SU-DHL-6 (cell line): ENCODE data around the gene ZNF804B.
"Not testable (repeated sequence)": the region's sequence is repeated elsewhere in the genome, so short reads cannot be mapped to it uniquely, and the experiment has no call there.

Experiments used
- H2AFZ ChIP-seq: fragments of 200-600 bp; sonication (generic); 2 replicates; pipeline ENCODE4 v1.6.1; 2014; ENCODE audit warnings: low read depth, mild to moderate bottlenecking, moderate library complexity, mixed read lengths, antibody characterized with exemption, low read length; ENCODE audit not compliant: severe bottlenecking
- H3F3A ChIP-seq: fragments of 200-600 bp; shearing (Covaris generic); 2 replicates; pipeline ENCODE4 v1.6.0; 2016; ENCODE audit warnings: antibody characterized with exemption, mild to moderate bottlenecking; ENCODE audit not compliant: insufficient read depth
- H3K27ac ChIP-seq: fragments of 200-600 bp; sonication (generic); 2 replicates; pipeline ENCODE4 v1.5.1; 2016; ENCODE audit warnings: low read depth, mild to moderate bottlenecking, low read length, moderate library complexity, mixed read lengths
- H3K27me3 ChIP-seq: fragments of 200-600 bp; sonication (generic), shearing (Covaris generic); 2 replicates; pipeline ENCODE4 v1.6.0; 2014; ENCODE audit warnings: mild to moderate bottlenecking, low read length
- H3K36me3 ChIP-seq: fragments of 200-600 bp; sonication (generic); 2 replicates; pipeline ENCODE4 v1.6.1; 2014; ENCODE audit warnings: mild to moderate bottlenecking, low read length, mixed read lengths
- H3K4me2 ChIP-seq: fragments of 300-600, 200-600 bp; shearing (Covaris generic), sonication (generic); 2 replicates; pipeline ENCODE4 v1.6.0; 2014; ENCODE audit warnings: low read length, low read depth, mild to moderate bottlenecking; ENCODE audit not compliant: poor library complexity, severe bottlenecking
- H3K4me3 ChIP-seq: fragments of 200-600 bp; sonication (generic); 2 replicates; pipeline ENCODE4 v1.5.1; 2014; ENCODE audit warnings: antibody characterized with exemption, low read length, mild to moderate bottlenecking, mixed read lengths; ENCODE audit not compliant: insufficient read depth, poor library complexity, severe bottlenecking
- H3K79me2 ChIP-seq: fragments of 200-600 bp; sonication (generic); 2 replicates; pipeline ENCODE4 v1.6.1; 2014; ENCODE audit warnings: mild to moderate bottlenecking, low read length, moderate library complexity; ENCODE audit not compliant: insufficient read depth
- H3K9ac ChIP-seq: fragments of 200-600 bp; sonication (generic); 2 replicates; pipeline ENCODE4 v1.7.0; 2014; ENCODE audit warnings: mild to moderate bottlenecking, low read length
- H3K9me2 ChIP-seq: fragments of 200-600 bp; sonication (generic); replicated peaks from 2 replicates; pipeline ENCODE4 v1.6.1; 2014; ENCODE audit warnings: low read length; ENCODE audit not compliant: insufficient read depth
- H3K9me3 ChIP-seq: fragments of 200-600 bp; sonication (generic); 2 replicates; pipeline ENCODE4 v1.6.1; 2014; ENCODE audit warnings: low read length, mixed read lengths; ENCODE audit not compliant: insufficient read depth
- H4K20me1 ChIP-seq: fragments of 200-600 bp; sonication (generic); 2 replicates; pipeline ENCODE4 v1.6.1; 2014; ENCODE audit warnings: low read depth, mild to moderate bottlenecking, antibody characterized with exemption, low read length, moderate library complexity, mixed read lengths
- EZH2phosphoT487 ChIP-seq: fragments of 200-600 bp; sonication (generic), shearing (Covaris generic); conservative IDR thresholded peaks from 2 replicates; pipeline ENCODE4 v1.6.1; 2018; ENCODE audit warnings: mild to moderate bottlenecking, antibody characterized with exemption, low read length, moderate library complexity, mixed read lengths
- TF ChIP-seq, protein P1 (sequence below): fragments of 200-600 bp; sonication (generic); IDR thresholded peaks from one replicate; pipeline ENCODE4 v1.5.1; 2017; ENCODE audit warnings: antibody characterized with exemption, mild to moderate bottlenecking, low read length, moderate library complexity; ENCODE audit not compliant: insufficient read depth, poor library complexity, severe bottlenecking

The ZNF804B gene

DNA sequence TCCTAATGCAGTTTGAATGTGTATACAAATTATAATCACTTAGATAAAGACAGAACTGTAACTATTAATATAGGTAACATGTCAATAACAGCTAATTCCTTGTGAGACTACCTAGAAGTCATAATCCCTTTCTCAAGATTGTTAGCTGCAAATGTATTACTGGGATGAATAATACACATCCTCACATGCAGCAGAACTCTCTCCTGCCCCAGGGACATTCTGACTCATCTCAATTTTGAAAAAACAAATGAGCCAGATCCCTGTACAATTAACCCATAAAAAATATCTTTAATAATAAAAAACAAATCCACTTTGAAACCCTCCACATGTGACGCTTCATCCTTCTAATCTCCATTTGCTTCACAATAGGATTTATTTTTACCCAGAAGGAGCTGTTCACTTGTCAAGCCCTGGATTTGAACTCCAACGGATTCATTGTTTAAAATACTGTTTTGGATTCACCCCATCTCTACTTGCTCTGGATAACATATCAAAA is 464.4 kb downstream of the ZNF804B start:
- Histone ChIP-seq H3K27ac (no peak overlapping the region), H3K36me3 (no peaks in the 10 kb centered on the region; the same call in 1 of the 2 replicates), H3F3A (no peaks in the 10 kb centered on the region), H3K79me2 (no peaks in the 10 kb centered on the region), H4K20me1 (no peaks in the 10 kb centered on the region), H2AFZ (no peak overlapping the region), H3K4me3 (no peak overlapping the region), H3K4me2 (no peak overlapping the region), H3K9me2 (no peaks in the 10 kb centered on the region), H3K9me3 (no peaks in the 10 kb centered on the region), H3K9ac (no peak overlapping the region), H3K27me3 (no peaks in the 10 kb centered on the region)
- TF ChIP-seq, protein P1, sequence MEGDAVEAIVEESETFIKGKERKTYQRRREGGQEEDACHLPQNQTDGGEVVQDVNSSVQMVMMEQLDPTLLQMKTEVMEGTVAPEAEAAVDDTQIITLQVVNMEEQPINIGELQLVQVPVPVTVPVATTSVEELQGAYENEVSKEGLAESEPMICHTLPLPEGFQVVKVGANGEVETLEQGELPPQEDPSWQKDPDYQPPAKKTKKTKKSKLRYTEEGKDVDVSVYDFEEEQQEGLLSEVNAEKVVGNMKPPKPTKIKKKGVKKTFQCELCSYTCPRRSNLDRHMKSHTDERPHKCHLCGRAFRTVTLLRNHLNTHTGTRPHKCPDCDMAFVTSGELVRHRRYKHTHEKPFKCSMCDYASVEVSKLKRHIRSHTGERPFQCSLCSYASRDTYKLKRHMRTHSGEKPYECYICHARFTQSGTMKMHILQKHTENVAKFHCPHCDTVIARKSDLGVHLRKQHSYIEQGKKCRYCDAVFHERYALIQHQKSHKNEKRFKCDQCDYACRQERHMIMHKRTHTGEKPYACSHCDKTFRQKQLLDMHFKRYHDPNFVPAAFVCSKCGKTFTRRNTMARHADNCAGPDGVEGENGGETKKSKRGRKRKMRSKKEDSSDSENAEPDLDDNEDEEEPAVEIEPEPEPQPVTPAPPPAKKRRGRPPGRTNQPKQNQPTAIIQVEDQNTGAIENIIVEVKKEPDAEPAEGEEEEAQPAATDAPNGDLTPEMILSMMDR: no peak
- TF ChIP-seq EZH2phosphoT487: no peak

GRCh38 chr7:89228688-89229171 is 469.2 kb downstream of the ZNF804B start:
- H3K36me3 ChIP-seq, H3K9me3 ChIP-seq, H3K27me3 ChIP-seq, H4K20me1 ChIP-seq, H3K4me3 ChIP-seq, H3K9me2 ChIP-seq, H3K27ac ChIP-seq, H3K9ac ChIP-seq, H3K79me2 ChIP-seq, H3F3A ChIP-seq, H2AFZ ChIP-seq, H3K4me2 ChIP-seq: not testable (repeated sequence)

GRCh38 chr7:89238156-89238555 is 478.7 kb downstream of the ZNF804B start:
- Histone ChIP-seq H3K9me2 (no peaks in the 10 kb centered on the region), H3K9ac (no peak overlapping the region), H3K27ac (no peak overlapping the region), H3K4me3 (no peak overlapping the region), H2AFZ (no peak overlapping the region), H3K79me2 (no peaks in the 10 kb centered on the region), H3K4me2 (no peak overlapping the region), H3K27me3 (no peaks in the 10 kb centered on the region), H3K9me3 (no peaks in the 10 kb centered on the region), H3K36me3 (no peaks in the 10 kb centered on the region), H3F3A (no peaks in the 10 kb centered on the region), H4K20me1 (no peaks in the 10 kb centered on the region)
- TF ChIP-seq EZH2phosphoT487: no peak
- TF ChIP-seq, protein P1: no peak

DNA sequence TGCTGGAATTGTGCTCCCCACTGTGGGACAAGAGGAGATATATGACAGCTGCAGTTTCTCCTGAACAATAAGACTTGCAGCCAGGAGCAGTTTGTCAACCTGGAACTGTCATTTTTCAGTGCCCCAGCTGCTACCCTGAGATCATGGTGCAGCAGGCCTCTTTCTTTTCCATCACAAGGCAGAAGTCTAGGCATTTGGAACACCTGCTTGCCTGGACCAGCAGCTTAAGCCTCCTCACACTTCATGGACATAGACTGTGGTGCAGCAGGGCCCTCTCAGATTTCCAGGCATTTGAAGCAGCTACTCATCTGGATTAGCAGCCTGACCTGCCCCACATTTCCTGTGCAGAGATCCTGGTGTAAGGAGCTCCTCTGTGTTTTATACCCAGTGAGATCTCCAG is 486.7 kb downstream of the ZNF804B start:
- Histone ChIP-seq H3K9ac (no peak overlapping the region), H3K79me2 (no peaks in the 10 kb centered on the region), H3K27ac (no peak overlapping the region), H2AFZ (no peak overlapping the region), H3K36me3 (no peaks in the 10 kb centered on the region), H4K20me1 (no peaks in the 10 kb centered on the region), H3F3A (no peaks in the 10 kb centered on the region), H3K27me3 (no peaks in the 10 kb centered on the region), H3K4me3 (no peak overlapping the region), H3K9me2 (no peaks in the 10 kb centered on the region), H3K4me2 (no peak overlapping the region), H3K9me3 (peaks cover 15% of the 10 kb centered on the region; the same call in 1 of the 2 replicates)
- TF ChIP-seq, protein P1: no peak
- TF ChIP-seq EZH2phosphoT487: no peak
